Astrocyte of the cerebellum (primary cell): ENCODE data around the gene SETD3.

Experiments
- DNase-seq: peaks from one replicate; pipeline ENCODE4 v3.0.0-alpha.2; 2011; ENCODE audit warnings: low read depth
- H3K4me3 ChIP-seq: 2 replicates; pipeline ENCODE4 v1.5.1; 2011; ENCODE audit warnings: mild to moderate bottlenecking, low read depth, low read length, moderate library complexity
- in situ Hi-C: cut with HindIII; loops from 2 replicates; pipeline ENCODE4 v1.10.0; 2017; ENCODE audit warnings: low sequenced_read_pairs
- TF ChIP-seq, protein P1 (sequence below): IDR thresholded peaks from 2 replicates; pipeline ENCODE4 v1.5.1; 2012; ENCODE audit warnings: low read length, low read depth, moderate library complexity, mild to moderate bottlenecking; ENCODE audit errors: missing control alignments

SETD3 gene

DNA sequence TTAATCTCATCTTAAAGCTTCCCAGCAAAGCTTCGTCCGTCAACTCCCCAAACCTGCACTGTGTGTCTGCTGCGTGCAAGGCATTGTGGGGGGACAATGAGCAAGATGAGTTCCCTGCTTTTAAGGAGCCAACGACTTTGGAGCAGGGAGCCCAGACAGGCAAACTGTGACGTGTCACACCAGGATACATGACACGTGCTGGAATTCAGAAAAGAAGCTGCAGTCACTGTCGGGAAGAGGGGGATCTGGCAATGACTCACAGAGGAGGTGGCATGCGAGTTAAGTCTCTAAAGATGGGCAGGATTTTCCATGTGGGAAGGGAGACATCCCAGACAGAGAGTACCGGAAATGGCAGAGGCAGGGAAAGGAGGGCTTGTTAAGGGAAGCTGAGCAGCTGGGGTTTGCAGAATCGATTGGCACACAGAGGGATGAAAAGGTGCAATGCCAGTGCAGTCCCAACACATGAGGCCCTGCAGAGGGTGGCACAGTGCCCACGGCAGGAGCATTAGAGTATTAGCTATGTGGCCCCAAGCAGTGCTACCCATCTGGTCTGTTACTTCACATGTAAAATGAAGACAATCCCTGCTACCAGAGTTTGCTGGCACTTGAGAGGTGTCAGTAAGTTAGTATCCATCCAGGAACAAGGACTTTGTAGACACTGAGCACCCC is 52.9 kb downstream of the SETD3 start:
- no peak for DNase-seq
- TF ChIP-seq, protein P1, sequence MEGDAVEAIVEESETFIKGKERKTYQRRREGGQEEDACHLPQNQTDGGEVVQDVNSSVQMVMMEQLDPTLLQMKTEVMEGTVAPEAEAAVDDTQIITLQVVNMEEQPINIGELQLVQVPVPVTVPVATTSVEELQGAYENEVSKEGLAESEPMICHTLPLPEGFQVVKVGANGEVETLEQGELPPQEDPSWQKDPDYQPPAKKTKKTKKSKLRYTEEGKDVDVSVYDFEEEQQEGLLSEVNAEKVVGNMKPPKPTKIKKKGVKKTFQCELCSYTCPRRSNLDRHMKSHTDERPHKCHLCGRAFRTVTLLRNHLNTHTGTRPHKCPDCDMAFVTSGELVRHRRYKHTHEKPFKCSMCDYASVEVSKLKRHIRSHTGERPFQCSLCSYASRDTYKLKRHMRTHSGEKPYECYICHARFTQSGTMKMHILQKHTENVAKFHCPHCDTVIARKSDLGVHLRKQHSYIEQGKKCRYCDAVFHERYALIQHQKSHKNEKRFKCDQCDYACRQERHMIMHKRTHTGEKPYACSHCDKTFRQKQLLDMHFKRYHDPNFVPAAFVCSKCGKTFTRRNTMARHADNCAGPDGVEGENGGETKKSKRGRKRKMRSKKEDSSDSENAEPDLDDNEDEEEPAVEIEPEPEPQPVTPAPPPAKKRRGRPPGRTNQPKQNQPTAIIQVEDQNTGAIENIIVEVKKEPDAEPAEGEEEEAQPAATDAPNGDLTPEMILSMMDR, result no peak
- no peak overlapping the region for H3K4me3 ChIP-seq
- in situ Hi-C loops, result no loop called here

DNA sequence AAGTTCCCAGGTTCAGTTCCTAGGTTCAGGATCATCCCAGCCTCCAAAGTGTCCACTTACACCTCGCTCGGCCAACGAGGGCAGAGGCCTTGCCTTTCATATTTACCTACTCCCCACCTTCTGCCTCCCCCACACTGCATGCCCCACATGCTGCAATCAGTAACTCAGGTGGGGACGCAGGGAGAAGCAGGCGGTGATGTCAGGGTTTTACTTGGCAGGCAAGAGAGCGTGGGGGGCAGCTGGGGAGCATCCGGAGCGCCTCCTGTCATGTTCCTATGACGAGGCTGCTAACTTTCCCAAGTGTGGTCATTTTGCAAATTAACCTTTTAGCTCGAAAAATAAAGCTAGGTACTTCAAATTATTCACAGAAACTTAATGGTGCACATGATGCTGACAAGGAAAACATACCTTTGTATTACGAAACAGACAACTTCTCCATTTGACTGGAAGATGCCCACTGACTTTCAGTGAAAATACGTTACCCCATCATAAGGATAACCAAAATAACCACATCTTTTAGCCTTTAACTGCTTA is 53.8 kb downstream of the SETD3 start:
- no peak for DNase-seq

DNA sequence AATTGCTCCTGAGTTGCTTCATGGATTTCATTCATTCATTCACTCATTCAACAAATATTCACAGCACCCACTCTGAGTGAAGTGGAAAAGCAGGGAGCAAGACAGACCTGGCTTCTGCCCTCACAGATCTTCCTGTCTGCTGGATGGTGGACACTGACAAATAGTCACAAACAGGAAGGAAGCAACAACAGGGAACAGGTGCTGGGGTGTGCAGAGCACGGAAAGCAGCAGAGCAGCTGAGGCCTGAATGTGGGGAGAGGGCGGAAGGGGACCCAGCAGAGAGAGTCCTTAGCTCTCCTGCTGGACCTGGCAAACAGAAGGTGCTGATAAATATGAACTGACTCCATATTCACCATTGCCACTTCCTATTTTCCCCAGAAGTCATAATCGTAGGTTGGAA is 54.4 kb downstream of the SETD3 start:
- no peak overlapping the region for H3K4me3 ChIP-seq
- TF ChIP-seq, protein P1, result no peak
- DNase-seq, result no peak
- in situ Hi-C loops, result no loop called here

More for the DNA sequence above, 53.8 kb downstream of the SETD3 start:
- in situ Hi-C loops, result no loop called here
- H3K4me3 ChIP-seq, result no peak overlapping the region
- TF ChIP-seq, protein P1, result no peak

DNA sequence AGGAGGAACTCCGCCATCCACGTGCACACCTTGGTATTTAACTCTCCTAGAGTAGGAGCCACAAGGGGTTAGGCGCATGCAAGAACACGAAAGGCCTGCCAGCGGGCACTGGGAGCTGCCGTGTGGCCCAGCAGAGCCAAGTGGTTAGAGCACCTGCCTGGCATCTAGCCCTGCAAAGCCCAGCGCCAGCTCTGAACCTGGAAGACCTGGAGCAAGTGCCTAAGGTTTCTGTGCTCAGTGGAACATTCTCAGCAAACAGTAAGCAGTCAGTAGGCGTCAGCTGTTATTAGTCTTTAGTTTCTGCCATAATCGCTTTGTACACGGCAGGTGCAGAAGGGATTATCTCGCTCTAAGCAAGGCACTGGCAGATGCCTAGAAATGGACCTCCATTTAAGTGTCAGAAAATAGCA is 55.4 kb downstream of the SETD3 start:
- TF ChIP-seq, protein P1, result no peak
- H3K4me3 ChIP-seq, result no peak overlapping the region
- no peak for DNase-seq
- in situ Hi-C loops, result no loop called here

DNA sequence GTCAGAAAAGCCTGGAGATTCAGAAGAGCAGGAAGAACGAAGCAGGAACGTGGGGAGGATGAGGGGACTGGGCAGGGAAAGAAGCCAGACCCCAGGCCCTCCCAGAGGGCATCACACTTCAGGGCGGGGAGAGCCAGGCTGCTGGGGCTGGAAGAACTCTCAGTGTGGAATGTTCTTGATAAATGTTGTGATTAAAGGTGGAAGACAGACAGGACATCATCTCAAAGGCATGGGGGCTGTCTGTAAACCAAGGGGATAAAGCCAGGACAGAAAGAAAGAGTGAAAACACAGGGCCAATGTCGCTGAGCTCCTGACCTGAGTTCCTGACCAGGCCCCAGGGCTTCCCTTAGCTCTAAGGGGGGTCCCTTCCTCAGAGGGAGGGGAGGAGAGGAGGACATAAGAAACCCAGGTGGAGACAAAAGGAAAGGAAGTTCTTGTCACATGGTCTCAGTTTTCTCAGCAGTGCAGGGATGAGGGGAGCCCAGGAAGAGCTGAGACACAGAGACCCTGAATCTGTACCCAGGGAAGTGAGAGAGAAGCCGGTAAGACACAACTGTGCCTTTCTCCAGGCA is 56.3 kb downstream of the SETD3 start:
- DNase-seq, result no peak

DNA sequence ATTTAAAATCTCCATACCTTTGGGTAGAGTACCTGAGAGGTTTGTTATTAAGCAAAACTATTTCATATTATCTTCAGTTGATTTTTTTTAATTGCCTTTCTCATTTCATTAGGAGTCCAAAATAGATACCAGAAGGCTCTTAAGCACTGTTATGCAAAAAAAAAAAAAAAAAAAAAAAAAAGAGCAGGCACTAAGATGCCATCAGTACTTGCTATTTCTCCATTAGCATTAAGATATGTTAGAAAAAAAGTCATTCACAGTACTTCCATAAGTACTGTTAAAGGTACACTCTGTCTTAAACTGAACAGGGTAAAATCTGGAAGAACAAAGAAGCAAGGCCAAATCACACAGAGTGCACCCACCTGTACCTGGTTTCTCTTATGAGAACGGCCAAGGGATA is 57.2 kb downstream of the SETD3 start:
- TF ChIP-seq, protein P1, result no peak
- no peak overlapping the region for H3K4me3 ChIP-seq
- in situ Hi-C loops, result no loop called here
- DNase-seq, result no peak

More for the DNA sequence above, 56.3 kb downstream of the SETD3 start:
- H3K4me3 ChIP-seq, result no peak overlapping the region
- TF ChIP-seq, protein P1, result no peak
- in situ Hi-C loops, result no loop called here
